HepG2 (cell line): ENCODE results near the gene RORC. TPM values are rescaled to one million over a fixed set of nuclear protein-coding genes. Genes with fewer than 3 reads are reported as not detected.

Source experiments
- HNRNPL ChIP-seq: fragments of 200-400 bp; formaldehyde crosslinking; IDR thresholded peaks from 2 replicates; pipeline ENCODE4 v1.6.1; 2017; ENCODE audit warnings: mild to moderate bottlenecking, low read depth, low read length
- KAT8 ChIP-seq: IDR thresholded peaks from 2 replicates; pipeline ENCODE4 v1.6.1; 2016; ENCODE audit warnings: missing genetic modification reagents, missing compliant biosample characterization
- MAX ChIP-seq: IDR thresholded peaks from 2 replicates; pipeline ENCODE4 v1.6.1; 2012; ENCODE audit warnings: inconsistent platforms
- PHF20 ChIP-seq: sonication (generic); formaldehyde crosslinking; IDR thresholded peaks from 2 replicates; pipeline ENCODE4 v1.5.0; 2020; ENCODE audit warnings: mild to moderate bottlenecking, missing genetic modification reagents
- SALL1 ChIP-seq: sonication (generic); formaldehyde crosslinking; IDR thresholded peaks from 2 replicates; pipeline ENCODE4 v1.8.0; 2022; ENCODE audit warnings: mild to moderate bottlenecking, missing genetic modification reagents
- SOX13 ChIP-seq, 3 experiments: fragments of 450-650 bp in 1 of 3; sonication (generic) in 1 of 3; formaldehyde crosslinking in 1 of 3; IDR thresholded peaks in 2 of 3; conservative IDR thresholded peaks in 1 of 3; 2 replicates each; pipeline versions ENCODE4 v1.5.0 to v1.6.1; 2016 to 2020; ENCODE audit warnings: antibody characterized with exemption in 1 of 3, mild to moderate bottlenecking in 1 of 3, missing compliant biosample characterization in 1 of 3, missing genetic modification reagents in 1 of 3, moderate library complexity in 1 of 3
- SOX6 ChIP-seq, 2 experiments: fragments of 450-650 bp in 1 of 2; sonication (generic) in 1 of 2; formaldehyde crosslinking in 1 of 2; IDR thresholded peaks; 2 replicates each; pipeline versions ENCODE4 v1.4.0 to v1.6.1; 2017 to 2020; ENCODE audit warnings: antibody characterized with exemption in 1 of 2, mild to moderate bottlenecking in 1 of 2, missing genetic modification reagents in 1 of 2
- SP5 ChIP-seq: IDR thresholded peaks from 2 replicates; pipeline ENCODE4 v1.6.1; 2016; ENCODE audit warnings: low read depth, borderline replicate concordance
- TFE3 ChIP-seq: IDR thresholded peaks from 2 replicates; pipeline ENCODE4 v1.6.1; 2016
- UBTF ChIP-seq: sonication (generic); formaldehyde crosslinking; IDR thresholded peaks from 2 replicates; pipeline ENCODE4 v1.4.0; 2020; ENCODE audit warnings: mild to moderate bottlenecking, missing genetic modification reagents
- YEATS2 ChIP-seq: sonication (generic); formaldehyde crosslinking; IDR thresholded peaks from 2 replicates; pipeline ENCODE4 v1.4.0; 2020; ENCODE audit warnings: missing genetic modification reagents, borderline replicate concordance
- YEATS4 ChIP-seq: sonication (generic); formaldehyde crosslinking; IDR thresholded peaks from 2 replicates; pipeline ENCODE4 v1.4.0; 2020; ENCODE audit warnings: missing genetic modification reagents, borderline replicate concordance
- ZFX ChIP-seq: sonication (generic); formaldehyde crosslinking; IDR thresholded peaks from 2 replicates; pipeline ENCODE4 v1.4.0; 2020; ENCODE audit warnings: mild to moderate bottlenecking, low read depth, missing genetic modification reagents, moderate library complexity
- ZHX2 ChIP-seq, 2 experiments: sonication (generic) in 1 of 2; formaldehyde crosslinking in 1 of 2; IDR thresholded peaks; 2 replicates each; pipeline versions ENCODE4 v1.6.1 to v1.9.0; 2014 to 2022; ENCODE audit warnings: antibody characterized with exemption in 1 of 2, borderline replicate concordance in 1 of 2, inconsistent platforms in 1 of 2, low read depth in 1 of 2, missing genetic modification reagents in 1 of 2
- ZNF232 ChIP-seq: sonication (generic); formaldehyde crosslinking; IDR thresholded peaks from 2 replicates; pipeline ENCODE4 v1.4.0; 2020; ENCODE audit warnings: missing genetic modification reagents, borderline replicate concordance
- ZNF383 ChIP-seq: sonication (generic); formaldehyde crosslinking; IDR thresholded peaks from 2 replicates; pipeline ENCODE4 v1.4.0; 2020; ENCODE audit warnings: missing genetic modification reagents, mild to moderate bottlenecking, borderline replicate concordance
- ZNF713 ChIP-seq: sonication (generic); formaldehyde crosslinking; IDR thresholded peaks from 2 replicates; pipeline ENCODE4 v1.4.0; 2020; ENCODE audit warnings: mild to moderate bottlenecking, missing genetic modification reagents
- ZSCAN9 ChIP-seq: IDR thresholded peaks from 2 replicates; pipeline ENCODE4 v1.6.1; 2016; ENCODE audit warnings: borderline replicate concordance
- polyA plus RNA-seq, 8 experiments: library from polyadenylated mRNA; depleted of rRNA in 3 of 8; stranded (reverse) in 7 of 8; unstranded in 1 of 8; fragments of >200 nt; fragmentation: Illumina TruSeq in 4 of 8; extraction: Trizol in 4 of 8; gene quantifications; 2 replicates each; pipeline versions ENCODE4 v1.2.1 to v1.2.3, GENCODE V29; 2011 to 2016; ENCODE audit warnings: low read depth in 4 of 8, missing spikeins in 1 of 8, mixed read lengths in 1 of 8; ENCODE audit not compliant: insufficient read depth in 1 of 8
- total RNA-seq, 5 experiments: library from RNA; depleted of rRNA; stranded (reverse); fragments of >200 nt; fragmentation: Illumina TruSeq; extraction: Trizol; gene quantifications; 2 replicates each; pipeline ENCODE4 v1.2.3, GENCODE V29; 2016; ENCODE audit warnings: low read depth in 1 of 5

RORC gene
- total and polyA plus RNA-seq, 2 of the 13 experiments (the other 11 are each of a cell fraction or from before 2014, with no cell fraction given), result 2.5 to 6.5 TPM

- TF ChIP-seq TFE3 (CRISPR knock-in tag) (peak; percentile 94), ZNF713 (CRISPR knock-in tag) (no peak), SP5 (CRISPR knock-in tag) (peak; percentile 55), SALL1 (peak; percentile 49; the same call in 1 of the 2 replicates), KAT8 (CRISPR knock-in tag) (peak; percentile 48; the same call in 1 of the 2 replicates), ZNF232 (CRISPR knock-in tag) (no peak), MAX (peak; percentile 94), UBTF (CRISPR knock-in tag) (peak; percentile 73; the same call in 1 of the 2 replicates), HNRNPL (peak; percentile 88), ZFX (CRISPR knock-in tag) (peak; percentile 79), ZNF383 (CRISPR knock-in tag) (no peak), ZSCAN9 (CRISPR knock-in tag) (no peak), PHF20 (no peak), ZHX2 (IDR thresholded peaks at IDR 0.05; ENCODE audit: low read depth) (0 out of 2 replicates have a peak, but pooled peaks have one; percentile 18), ZHX2 (CRISPR knock-in tag; IDR thresholded peaks at IDR 0.05; ENCODE audit: borderline replicate concordance) (no peak), SOX6 (IDR thresholded peaks at IDR 0.05) (no peak), SOX6 (CRISPR knock-in tag; IDR thresholded peaks at IDR 0.05) (0 out of 2 replicates have a peak, but pooled peaks have one; percentile 19), YEATS2 (CRISPR knock-in tag) (peak; percentile 72; the same call in 1 of the 2 replicates), SOX13 (IDR thresholded peaks at IDR 0.05) (no peak), SOX13 (CRISPR knock-in tag; conservative IDR thresholded peaks at IDR 0.05 in 1 of 2, IDR thresholded peaks at IDR 0.05 in 1 of 2) (peak in 1 of 2 experiments; percentile 55; a peak in 1 of 4 replicates), YEATS4 (peak; percentile 44; the same call in 1 of the 2 replicates)
Measured at GRCh38 chr1:151832318-151832980, 847 bp upstream of the RORC start (continued).
